HEK293 (cell line): ENCODE measurements around the gene DCUN1D1.
A peak's percentile ranks its signal among the peaks of the same experiment; 100 is the strongest.

Source experiments
- CTCF ChIA-PET: fragments of 350-600 bp; formaldehyde crosslinking; extraction: SDS; loops from one replicate; lab custom pipeline; 2021; ENCODE audit warnings: antibody characterized with exemption; lab: Yijun Ruan, JAX
- POLR2A ChIA-PET: fragments of 300-600 bp; formaldehyde crosslinking; extraction: SDS; loops from one replicate; lab custom pipeline; 2020; ENCODE audit warnings: antibody characterized with exemption, inconsistent platforms; lab: Yijun Ruan, JAX
- H3K27ac ChIP-seq: fragments of 200-500 bp; sonication (Bioruptor generic); 2 replicates; pipeline ENCODE4 v1.5.1; 2014; ENCODE audit warnings: low read depth, low read length, control low read depth, inconsistent platforms; ENCODE audit errors: extremely low read depth
- H3K36me3 ChIP-seq, 2 experiments: fragments of 200-500 bp in 1 of 2; sonication (Bioruptor generic) in 1 of 2; 1 replicate in 1 of 2; 2 replicates in 1 of 2; pipeline ENCODE4 v1.5.1; 2014 to 2017; ENCODE audit warnings: inconsistent platforms in 2 of 2, low read length in 2 of 2; ENCODE audit not compliant: control insufficient read depth in 2 of 2, insufficient read depth in 1 of 2
- H3K4me1 ChIP-seq: fragments of 200-500 bp; sonication (Bioruptor generic); 2 replicates; pipeline ENCODE4 v1.5.1; 2014; ENCODE audit warnings: mild to moderate bottlenecking, low read length, inconsistent platforms; ENCODE audit not compliant: control insufficient read depth, insufficient read depth
- H3K4me3 ChIP-seq: 2 replicates; pipeline ENCODE4 v1.5.1; 2011; ENCODE audit warnings: low read depth, mild to moderate bottlenecking, control low read depth, low read length, moderate library complexity
- H3K9me3 ChIP-seq: fragments of 200-500 bp; sonication (Bioruptor generic); 2 replicates; pipeline ENCODE4 v1.5.1; 2014; ENCODE audit warnings: low read depth, low read length, inconsistent platforms; ENCODE audit not compliant: control insufficient read depth, insufficient read depth
- HOXC10 ChIP-seq: sonication (generic); formaldehyde crosslinking; IDR thresholded peaks from 2 replicates; pipeline ENCODE4 v1.8.1; 2023; ENCODE audit warnings: mild to moderate bottlenecking, missing genetic modification reagents
- PRDM1 ChIP-seq: fragments of 450-650 bp; formaldehyde crosslinking; IDR thresholded peaks from 2 replicates; pipeline ENCODE4; 2016; ENCODE audit warnings: missing biosample characterization, missing genetic modification characterization
- ZIC2 ChIP-seq: fragments of 450-650 bp; formaldehyde crosslinking; IDR thresholded peaks from 2 replicates; pipeline ENCODE4 v1.5.1; 2016; ENCODE audit warnings: missing biosample characterization, missing genetic modification characterization
- ZNF2 ChIP-seq: fragments of 450-650 bp; formaldehyde crosslinking; IDR thresholded peaks from 2 replicates; pipeline ENCODE4 v1.5.1; 2016; ENCODE audit warnings: missing biosample characterization, missing genetic modification characterization
- ZNF23 ChIP-seq: fragments of 450-650 bp; formaldehyde crosslinking; IDR thresholded peaks from 2 replicates; pipeline ENCODE4 v1.5.1; 2016; ENCODE audit warnings: missing biosample characterization, missing genetic modification characterization, borderline replicate concordance
- ZNF266 ChIP-seq: fragments of 450-650 bp; formaldehyde crosslinking; IDR thresholded peaks from 2 replicates; pipeline ENCODE4 v1.5.1; 2016; ENCODE audit warnings: missing biosample characterization, missing genetic modification characterization, low read depth
- ZNF341 ChIP-seq: fragments of 450-650 bp; formaldehyde crosslinking; IDR thresholded peaks from 2 replicates; pipeline ENCODE4; 2016; ENCODE audit warnings: low read depth, missing biosample characterization, missing genetic modification characterization
- ZNF416 ChIP-seq: fragments of 450-650 bp; formaldehyde crosslinking; IDR thresholded peaks from 2 replicates; pipeline ENCODE4 v1.5.1; 2016; ENCODE audit warnings: missing biosample characterization, missing genetic modification characterization
- ZNF76 ChIP-seq: fragments of 450-650 bp; formaldehyde crosslinking; IDR thresholded peaks from 2 replicates; pipeline ENCODE4; 2016; ENCODE audit warnings: low read depth, missing biosample characterization, missing genetic modification characterization, borderline replicate concordance
- ZNF768 ChIP-seq: fragments of 450-650 bp; formaldehyde crosslinking; IDR thresholded peaks from 2 replicates; pipeline ENCODE4 v1.5.1; 2018; ENCODE audit warnings: missing biosample characterization, mild to moderate bottlenecking, missing genetic modification characterization
- ZNF776 ChIP-seq: fragments of 450-650 bp; formaldehyde crosslinking; IDR thresholded peaks from 2 replicates; pipeline ENCODE4 v1.5.0; 2017; ENCODE audit warnings: missing biosample characterization, missing genetic modification characterization, borderline replicate concordance
- TF ChIP-seq, protein P1 (sequence below): fragments of 450-650 bp; formaldehyde crosslinking; IDR thresholded peaks from 2 replicates; pipeline ENCODE4 v1.5.1; 2016; ENCODE audit warnings: missing biosample characterization, missing genetic modification characterization
- TF ChIP-seq, protein P2 (sequence below): fragments of 450-650 bp; formaldehyde crosslinking; IDR thresholded peaks from 2 replicates; pipeline ENCODE4 v1.5.1; 2016; ENCODE audit warnings: missing biosample characterization, missing genetic modification characterization
- TF ChIP-seq, protein P3 (sequence below): fragments of 450-650 bp; formaldehyde crosslinking; IDR thresholded peaks from 2 replicates; pipeline ENCODE4 v1.5.1; 2016; ENCODE audit warnings: missing biosample characterization, missing genetic modification characterization, low read depth
- TF ChIP-seq, protein P4 (sequence below): fragments of 450-650 bp; formaldehyde crosslinking; IDR thresholded peaks from 2 replicates; pipeline ENCODE4 v1.5.1; 2017; ENCODE audit warnings: missing biosample characterization, missing genetic modification characterization
- TF ChIP-seq, protein P5 (sequence below): sonication (generic); formaldehyde crosslinking; IDR thresholded peaks from 2 replicates; pipeline ENCODE4 v1.8.1; 2022; ENCODE audit warnings: mild to moderate bottlenecking, moderate library complexity, missing genetic modification reagents

DCUN1D1 gene

DNA sequence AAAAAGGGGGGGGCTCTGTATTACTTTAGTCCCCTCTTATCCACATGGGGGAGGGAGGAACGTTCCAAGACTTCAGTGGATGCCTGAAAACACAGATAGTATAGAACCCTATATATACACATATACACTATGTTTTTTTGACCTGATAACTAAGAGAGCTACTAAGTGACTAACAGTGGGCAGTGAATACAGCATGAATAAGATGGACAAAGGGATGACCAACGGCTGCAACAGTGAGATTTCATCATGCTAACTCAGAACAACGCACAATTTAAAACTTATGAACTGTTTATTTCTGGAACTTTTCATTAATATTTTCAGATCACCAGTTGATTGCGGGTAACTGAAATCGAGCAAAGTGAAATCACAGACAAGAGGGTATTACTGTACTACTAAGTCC lies 7.3 kb downstream of the DCUN1D1 start (continued):
- no peak for TF ChIP-seq ZIC2

DNA sequence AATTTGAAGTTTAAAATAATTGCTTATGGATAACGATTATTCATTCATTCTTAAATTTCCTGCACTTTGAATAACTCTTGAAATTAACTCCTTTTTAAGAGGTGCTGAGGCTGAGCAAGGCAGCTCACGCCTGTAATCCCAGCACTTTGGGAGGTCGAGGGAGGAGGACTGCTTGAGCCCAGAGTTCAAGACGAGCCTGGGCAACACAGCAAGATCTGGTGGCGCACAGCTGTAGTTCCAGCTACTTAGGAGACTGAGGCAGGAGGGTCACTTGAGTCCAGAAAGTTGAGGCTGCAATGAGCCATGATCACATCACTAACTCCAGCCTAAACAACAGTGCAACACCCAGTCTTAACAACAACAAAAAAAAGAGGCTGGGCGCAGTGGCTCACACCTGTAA lies 8.0 kb downstream of the DCUN1D1 start:
- ChIA-PET CTCF (no interaction called here), POLR2A (no interaction called here)
- Histone ChIP-seq H3K27ac (no peak overlapping the region), H3K4me3 (no peak overlapping the region), H3K9me3 (no peaks in the 10 kb centered on the region), H3K4me1 (peaks cover 5% of the 10 kb centered on the region; the same call in 1 of the 2 replicates), H3K36me3 (no peaks in the 10 kb centered on the region)
- TF ChIP-seq, protein P1, sequence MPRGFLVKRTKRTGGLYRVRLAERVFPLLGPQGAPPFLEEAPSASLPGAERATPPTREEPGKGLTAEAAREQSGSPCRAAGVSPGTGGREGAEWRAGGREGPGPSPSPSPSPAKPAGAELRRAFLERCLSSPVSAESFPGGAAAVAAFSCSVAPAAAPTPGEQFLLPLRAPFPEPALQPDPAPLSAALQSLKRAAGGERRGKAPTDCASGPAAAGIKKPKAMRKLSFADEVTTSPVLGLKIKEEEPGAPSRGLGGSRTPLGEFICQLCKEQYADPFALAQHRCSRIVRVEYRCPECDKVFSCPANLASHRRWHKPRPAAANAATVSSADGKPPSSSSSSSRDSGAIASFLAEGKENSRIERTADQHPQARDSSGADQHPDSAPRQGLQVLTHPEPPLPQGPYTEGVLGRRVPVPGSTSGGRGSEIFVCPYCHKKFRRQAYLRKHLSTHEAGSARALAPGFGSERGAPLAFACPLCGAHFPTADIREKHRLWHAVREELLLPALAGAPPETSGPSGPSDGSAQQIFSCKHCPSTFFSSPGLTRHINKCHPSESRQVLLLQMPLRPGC: no peak
- TF ChIP-seq ZNF341 (no peak), ZNF776 (tag by site-specific recombination) (no peak), ZNF23 (tag by site-specific recombination) (no peak), ZNF768 (tag by site-specific recombination) (no peak), ZNF76 (tag by site-specific recombination) (no peak)
- TF ChIP-seq, protein P2, sequence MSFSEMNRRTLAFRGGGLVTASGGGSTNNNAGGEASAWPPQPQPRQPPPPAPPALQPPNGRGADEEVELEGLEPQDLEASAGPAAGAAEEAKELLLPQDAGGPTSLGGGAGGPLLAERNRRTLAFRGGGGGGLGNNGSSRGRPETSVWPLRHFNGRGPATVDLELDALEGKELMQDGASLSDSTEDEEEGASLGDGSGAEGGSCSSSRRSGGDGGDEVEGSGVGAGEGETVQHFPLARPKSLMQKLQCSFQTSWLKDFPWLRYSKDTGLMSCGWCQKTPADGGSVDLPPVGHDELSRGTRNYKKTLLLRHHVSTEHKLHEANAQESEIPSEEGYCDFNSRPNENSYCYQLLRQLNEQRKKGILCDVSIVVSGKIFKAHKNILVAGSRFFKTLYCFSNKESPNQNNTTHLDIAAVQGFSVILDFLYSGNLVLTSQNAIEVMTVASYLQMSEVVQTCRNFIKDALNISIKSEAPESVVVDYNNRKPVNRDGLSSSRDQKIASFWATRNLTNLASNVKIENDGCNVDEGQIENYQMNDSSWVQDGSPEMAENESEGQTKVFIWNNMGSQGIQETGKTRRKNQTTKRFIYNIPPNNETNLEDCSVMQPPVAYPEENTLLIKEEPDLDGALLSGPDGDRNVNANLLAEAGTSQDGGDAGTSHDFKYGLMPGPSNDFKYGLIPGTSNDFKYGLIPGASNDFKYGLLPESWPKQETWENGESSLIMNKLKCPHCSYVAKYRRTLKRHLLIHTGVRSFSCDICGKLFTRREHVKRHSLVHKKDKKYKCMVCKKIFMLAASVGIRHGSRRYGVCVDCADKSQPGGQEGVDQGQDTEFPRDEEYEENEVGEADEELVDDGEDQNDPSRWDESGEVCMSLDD (tag by site-specific recombination): no peak

DNA sequence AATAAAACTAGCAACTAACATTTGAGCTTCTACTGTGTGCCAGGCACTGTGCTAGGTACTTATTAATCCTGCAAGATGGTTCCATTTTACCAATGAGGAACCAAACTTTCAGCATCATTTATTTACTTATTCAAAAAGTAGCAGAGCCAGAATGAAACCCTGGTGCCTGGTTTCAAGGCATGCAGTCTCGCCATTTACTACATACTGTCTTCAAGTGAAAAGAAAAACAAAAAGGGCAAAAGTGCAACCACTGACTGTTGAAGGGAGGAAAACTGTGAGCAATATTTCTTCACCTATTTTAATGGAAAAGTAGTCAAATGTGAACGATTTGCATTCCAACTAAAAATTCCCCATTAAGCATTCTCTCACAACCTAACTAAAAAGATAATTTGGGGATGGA lies 8.7 kb downstream of the DCUN1D1 start:
- no peak overlapping the region for H3K4me3 ChIP-seq
- ChIA-PET CTCF (no interaction called here), POLR2A (interaction anchor here (0.6 kb wide), 2 partner anchors 16 to 38 kb away, joined by 3 to 5 read pairs; no protein-coding TSS in a partner anchor)
- no peaks in the 10 kb centered on the region for H3K36me3 ChIP-seq
- H3K27ac ChIP-seq: no peak overlapping the region
- H3K9me3 ChIP-seq: no peaks in the 10 kb centered on the region
- H3K4me1 ChIP-seq: peaks cover 5% of the 10 kb centered on the region; the same call in 1 of the 2 replicates
- TF ChIP-seq, protein P3, sequence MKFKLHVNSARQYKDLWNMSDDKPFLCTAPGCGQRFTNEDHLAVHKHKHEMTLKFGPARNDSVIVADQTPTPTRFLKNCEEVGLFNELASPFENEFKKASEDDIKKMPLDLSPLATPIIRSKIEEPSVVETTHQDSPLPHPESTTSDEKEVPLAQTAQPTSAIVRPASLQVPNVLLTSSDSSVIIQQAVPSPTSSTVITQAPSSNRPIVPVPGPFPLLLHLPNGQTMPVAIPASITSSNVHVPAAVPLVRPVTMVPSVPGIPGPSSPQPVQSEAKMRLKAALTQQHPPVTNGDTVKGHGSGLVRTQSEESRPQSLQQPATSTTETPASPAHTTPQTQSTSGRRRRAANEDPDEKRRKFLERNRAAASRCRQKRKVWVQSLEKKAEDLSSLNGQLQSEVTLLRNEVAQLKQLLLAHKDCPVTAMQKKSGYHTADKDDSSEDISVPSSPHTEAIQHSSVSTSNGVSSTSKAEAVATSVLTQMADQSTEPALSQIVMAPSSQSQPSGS (tag by site-specific recombination): no peak
- no peak for TF ChIP-seq HOXC10 (CRISPR knock-in tag)
- TF ChIP-seq, protein P4, sequence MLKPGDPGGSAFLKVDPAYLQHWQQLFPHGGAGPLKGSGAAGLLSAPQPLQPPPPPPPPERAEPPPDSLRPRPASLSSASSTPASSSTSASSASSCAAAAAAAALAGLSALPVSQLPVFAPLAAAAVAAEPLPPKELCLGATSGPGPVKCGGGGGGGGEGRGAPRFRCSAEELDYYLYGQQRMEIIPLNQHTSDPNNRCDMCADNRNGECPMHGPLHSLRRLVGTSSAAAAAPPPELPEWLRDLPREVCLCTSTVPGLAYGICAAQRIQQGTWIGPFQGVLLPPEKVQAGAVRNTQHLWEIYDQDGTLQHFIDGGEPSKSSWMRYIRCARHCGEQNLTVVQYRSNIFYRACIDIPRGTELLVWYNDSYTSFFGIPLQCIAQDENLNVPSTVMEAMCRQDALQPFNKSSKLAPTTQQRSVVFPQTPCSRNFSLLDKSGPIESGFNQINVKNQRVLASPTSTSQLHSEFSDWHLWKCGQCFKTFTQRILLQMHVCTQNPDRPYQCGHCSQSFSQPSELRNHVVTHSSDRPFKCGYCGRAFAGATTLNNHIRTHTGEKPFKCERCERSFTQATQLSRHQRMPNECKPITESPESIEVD: peak; percentile 54
- TF ChIP-seq ZNF266: no peak
- TF ChIP-seq ZNF416 (tag by site-specific recombination): no peak
- TF ChIP-seq, protein P5, sequence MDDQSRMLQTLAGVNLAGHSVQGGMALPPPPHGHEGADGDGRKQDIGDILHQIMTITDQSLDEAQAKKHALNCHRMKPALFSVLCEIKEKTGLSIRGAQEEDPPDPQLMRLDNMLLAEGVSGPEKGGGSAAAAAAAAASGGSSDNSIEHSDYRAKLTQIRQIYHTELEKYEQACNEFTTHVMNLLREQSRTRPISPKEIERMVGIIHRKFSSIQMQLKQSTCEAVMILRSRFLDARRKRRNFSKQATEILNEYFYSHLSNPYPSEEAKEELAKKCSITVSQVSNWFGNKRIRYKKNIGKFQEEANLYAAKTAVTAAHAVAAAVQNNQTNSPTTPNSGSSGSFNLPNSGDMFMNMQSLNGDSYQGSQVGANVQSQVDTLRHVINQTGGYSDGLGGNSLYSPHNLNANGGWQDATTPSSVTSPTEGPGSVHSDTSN: no peak
- TF ChIP-seq ZNF2 (tag by site-specific recombination): no peak
- peak; percentile 60; the same call in 1 of the 2 replicates for TF ChIP-seq PRDM1
- TF ChIP-seq, all 188 proteins: peak for 2
